SIG-M5 (cell line): ENCODE measurements around the gene CEP72.

Source experiments
- DNase-seq: peaks from one replicate; lab custom pipeline; 2025; lab: John Stamatoyannopoulos, UW

The CEP72 gene

DNA sequence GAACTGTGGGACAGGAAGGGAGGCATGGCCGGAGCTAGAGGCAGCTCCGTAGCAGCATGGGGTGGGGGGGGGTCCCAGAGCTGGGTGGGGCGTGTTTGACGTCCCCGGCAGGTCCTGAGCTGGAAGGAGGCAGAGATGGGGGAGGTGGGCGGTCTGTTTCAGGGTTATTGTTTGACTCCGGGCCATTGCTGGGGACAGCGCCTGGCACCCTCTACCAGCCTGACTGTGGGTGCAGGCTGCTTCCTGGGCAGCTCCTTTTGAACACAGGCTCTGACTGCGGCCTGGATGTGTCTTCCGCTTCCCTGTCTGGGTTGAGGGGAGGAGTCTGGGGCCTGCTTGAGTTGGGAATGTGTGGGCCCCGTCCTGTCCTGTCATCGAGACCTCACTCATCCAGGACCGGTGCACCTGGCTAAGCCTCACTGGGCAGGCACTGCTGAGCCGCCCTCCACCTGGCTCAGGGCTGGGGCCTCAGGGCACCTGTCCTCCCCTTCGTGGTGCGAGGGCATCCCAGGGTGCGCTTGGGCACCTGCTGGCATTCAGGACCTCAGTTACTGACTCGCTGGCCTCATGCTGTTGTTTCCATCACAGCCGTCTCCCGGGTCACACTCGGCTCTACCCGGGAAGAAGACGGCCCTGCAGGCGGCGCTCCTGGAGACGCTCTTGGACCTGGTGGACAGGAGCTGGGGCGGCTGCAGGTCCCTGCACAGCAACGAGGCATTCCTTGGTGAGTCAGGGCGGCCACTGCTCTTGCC lies 26.5 kb downstream of the CEP72 start:
- DNase-seq: no peak

GRCh38 chr5:639253-639530 lies 27.1 kb downstream of the CEP72 start:
- DNase-seq: no peak

- DNase-seq: no peak
Observed at GRCh38 chr5:639584-640213, 27.6 kb downstream of the CEP72 start.

- DNase-seq: no peak
Observed at GRCh38 chr5:640461-641330, 28.6 kb downstream of the CEP72 start.

GRCh38 chr5:641331-641765 lies 29.2 kb downstream of the CEP72 start:
- DNase-seq: no peak

DNA sequence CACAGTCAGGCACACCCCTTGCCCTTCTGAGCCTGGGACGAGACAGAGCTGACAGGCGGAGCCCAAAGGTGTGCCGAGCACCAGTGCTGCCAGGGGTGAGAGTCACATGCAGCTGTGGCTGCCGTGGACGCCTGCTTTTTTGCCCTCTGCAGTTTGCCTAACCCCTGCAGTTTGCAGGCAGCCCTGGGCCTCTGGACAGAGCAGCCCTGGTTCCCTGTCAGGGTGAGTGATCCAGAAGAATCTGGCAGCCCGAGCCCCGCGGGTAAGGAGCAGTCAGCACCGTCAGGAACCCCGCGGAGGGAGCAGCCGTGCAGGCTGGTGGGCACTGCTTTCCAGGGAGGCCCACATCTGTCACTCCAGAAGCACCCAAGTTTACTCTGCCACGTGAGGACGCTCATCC lies 30.3 kb downstream of the CEP72 start:
- no peak for DNase-seq

- DNase-seq: no peak
Observed at GRCh38 chr5:643351-643801, 31.2 kb downstream of the CEP72 start.

GRCh38 chr5:643811-644271 lies 31.7 kb downstream of the CEP72 start:
- DNase-seq: no peak

- no peak for DNase-seq
Observed at GRCh38 chr5:644509-644908, 32.4 kb downstream of the CEP72 start.

DNA sequence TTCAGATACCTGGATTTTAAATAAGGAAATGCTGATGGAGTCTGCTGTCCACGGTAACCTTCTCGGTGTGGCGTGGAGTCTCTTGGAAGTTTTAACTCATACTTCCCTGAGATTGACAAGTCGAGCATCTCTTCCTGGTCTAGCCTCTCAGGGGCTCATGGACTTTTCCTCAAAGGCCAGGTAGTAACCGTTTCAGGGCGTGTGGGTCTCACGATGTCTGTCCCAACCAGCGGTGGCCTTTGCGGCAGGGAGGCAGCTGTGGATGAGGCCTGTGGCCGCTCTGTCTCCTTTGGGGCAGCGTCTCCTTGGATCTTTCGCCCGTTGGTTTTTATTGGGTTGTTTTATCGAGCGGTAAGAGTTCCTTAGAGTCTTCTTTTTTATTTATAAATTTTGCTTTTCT lies 32.8 kb downstream of the CEP72 start:
- DNase-seq: no peak

DNA sequence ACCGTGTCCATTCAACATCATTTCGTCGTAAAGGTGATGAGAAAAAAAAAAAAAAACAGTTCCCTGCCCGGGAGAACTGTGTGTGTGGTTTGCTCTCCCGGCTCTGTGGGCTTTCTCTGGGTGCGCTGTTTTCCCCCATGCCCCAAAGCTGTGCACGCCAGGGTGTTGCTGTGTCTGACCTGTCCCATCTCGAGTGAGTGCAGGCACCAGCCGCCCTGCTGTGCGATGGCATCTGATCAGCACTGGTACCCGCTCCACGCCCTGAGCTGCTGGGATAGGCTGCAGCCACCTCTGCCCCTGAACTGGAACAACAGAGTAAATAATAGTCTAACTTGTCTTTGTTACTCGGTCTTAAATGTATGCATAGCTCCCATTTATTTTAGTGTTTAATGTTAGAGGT lies 33.3 kb downstream of the CEP72 start:
- DNase-seq: no peak

GRCh38 chr5:646396-647201 lies 34.5 kb downstream of the CEP72 start:
- DNase-seq: no peak

GRCh38 chr5:647311-647710 lies 35.2 kb downstream of the CEP72 start:
- DNase-seq: no peak

DNA sequence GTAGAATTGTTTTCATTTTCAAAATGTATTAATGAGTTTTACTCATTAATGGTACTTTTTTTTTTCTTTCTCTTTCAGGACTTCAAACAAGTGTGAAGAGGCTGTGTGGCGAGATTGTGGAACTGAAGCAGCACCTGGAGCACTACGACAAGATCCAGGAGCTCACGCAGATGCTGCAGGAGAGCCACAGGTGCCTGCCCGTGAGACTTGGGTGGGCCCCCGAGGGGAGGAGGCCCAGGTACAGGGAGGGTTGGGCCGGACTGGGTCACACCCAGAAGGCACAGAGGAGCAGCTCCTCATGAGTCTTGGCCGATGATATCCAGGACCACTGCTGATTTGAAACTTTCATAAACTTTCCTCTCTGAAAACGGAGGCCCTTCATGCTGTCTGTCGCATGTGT lies 35.6 kb downstream of the CEP72 start:
- DNase-seq: no peak

GRCh38 chr5:651296-652022 lies 39.3 kb downstream of the CEP72 start:
- no peak for DNase-seq

DNA sequence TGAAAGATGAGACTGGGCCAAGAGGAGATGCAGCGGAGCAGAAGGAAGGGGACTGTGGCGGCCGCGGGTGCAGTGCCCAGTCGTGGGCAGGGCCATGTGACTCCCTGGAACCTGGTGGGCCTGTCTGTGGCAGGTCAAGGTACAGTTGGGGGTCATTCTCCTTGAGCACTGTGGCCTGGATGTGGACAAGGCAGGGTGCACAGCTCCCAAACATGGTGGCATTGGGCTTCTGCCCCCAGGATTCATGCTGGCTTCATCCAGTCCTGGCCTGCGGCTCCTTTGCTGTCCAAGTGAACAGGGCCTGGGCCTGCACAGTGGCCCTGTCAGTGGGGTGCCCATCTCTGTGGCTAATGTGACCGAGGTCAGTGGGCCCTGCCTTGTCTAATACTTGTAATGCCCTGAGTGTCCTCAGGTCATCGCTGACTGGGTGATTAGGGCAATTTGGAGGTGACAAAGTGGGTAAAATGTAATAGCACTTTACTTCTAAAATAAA lies 39.9 kb downstream of the CEP72 start:
- no peak for DNase-seq

- DNase-seq: no peak
Observed at GRCh38 chr5:652773-653350, 40.7 kb downstream of the CEP72 start.

GRCh38 chr5:654071-654778 lies 42.1 kb downstream of the CEP72 start:
- DNase-seq: no peak

DNA sequence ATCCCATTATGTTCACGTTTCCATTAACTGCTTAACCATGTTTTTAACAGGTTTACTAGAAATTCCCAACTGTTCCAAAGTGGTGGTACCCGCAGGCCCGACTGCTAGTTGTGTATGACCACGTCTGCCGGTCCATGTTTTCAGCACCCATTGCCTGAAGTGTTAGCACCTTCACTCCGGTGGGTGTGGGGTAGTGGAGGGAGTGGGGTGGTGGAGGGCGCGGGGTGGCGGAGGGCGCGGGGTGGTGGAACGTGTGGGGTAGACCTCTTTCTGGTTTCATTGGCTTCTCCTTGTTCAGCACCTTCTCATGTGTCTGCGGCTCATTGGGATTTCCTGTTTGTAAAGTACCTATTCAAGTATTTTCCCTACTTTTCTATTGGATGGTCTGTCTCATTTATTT lies 43.3 kb downstream of the CEP72 start:
- no peak for DNase-seq

GRCh38 chr5:657570-657969 lies 45.4 kb downstream of the CEP72 start:
- no peak for DNase-seq
